ENCODE measurements around the gene LIMS2.

DNA sequence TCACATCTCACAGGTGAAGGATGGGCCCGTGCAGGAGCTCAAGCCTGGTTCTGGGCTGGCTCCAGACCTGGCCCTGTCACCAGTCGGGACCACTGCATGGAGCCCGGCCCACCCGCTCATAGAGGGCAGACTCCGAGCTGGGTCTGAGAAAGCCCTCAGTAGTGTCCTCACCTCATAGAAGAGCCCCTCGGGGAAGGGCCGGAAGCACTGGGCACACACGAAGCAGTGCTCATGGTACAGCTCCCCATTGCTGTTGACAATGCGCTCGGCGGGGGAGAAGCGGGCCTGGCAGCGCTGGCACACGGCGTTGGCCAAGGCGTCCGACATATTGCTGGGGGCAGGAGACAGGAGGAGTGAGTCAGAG is 18.1 kb downstream of the LIMS2 start:
- TF ChIP-seq, protein P1, sequence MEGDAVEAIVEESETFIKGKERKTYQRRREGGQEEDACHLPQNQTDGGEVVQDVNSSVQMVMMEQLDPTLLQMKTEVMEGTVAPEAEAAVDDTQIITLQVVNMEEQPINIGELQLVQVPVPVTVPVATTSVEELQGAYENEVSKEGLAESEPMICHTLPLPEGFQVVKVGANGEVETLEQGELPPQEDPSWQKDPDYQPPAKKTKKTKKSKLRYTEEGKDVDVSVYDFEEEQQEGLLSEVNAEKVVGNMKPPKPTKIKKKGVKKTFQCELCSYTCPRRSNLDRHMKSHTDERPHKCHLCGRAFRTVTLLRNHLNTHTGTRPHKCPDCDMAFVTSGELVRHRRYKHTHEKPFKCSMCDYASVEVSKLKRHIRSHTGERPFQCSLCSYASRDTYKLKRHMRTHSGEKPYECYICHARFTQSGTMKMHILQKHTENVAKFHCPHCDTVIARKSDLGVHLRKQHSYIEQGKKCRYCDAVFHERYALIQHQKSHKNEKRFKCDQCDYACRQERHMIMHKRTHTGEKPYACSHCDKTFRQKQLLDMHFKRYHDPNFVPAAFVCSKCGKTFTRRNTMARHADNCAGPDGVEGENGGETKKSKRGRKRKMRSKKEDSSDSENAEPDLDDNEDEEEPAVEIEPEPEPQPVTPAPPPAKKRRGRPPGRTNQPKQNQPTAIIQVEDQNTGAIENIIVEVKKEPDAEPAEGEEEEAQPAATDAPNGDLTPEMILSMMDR (IDR thresholded peaks at IDR 0.05; ENCODE audit: insufficient read depth, low read length, poor library complexity, severe bottlenecking) = no peak
- no peak for TF ChIP-seq EZH2phosphoT487 (conservative IDR thresholded peaks at IDR 0.05; ENCODE audit: low read length)
